IMR-90 (cell line): ENCODE results near the gene BPIFB2. TPM values are rescaled to one million over a fixed set of nuclear protein-coding genes. Genes with fewer than 3 reads are reported as not detected.

Source experiments
- ATAC-seq: fragments of 200-7000 bp; cut with Tn5 transposase; 2 replicates; pipeline ENCODE4 v1.9.1; 2020; ENCODE audit warnings: low read depth, mild to moderate bottlenecking, moderate library complexity
- BruUV-seq: library from RNA; stranded (reverse); fragments of 400-500 nt; replicated peaks from 2 replicates; lab custom pipeline; 2021; lab: Mats Ljungman, UMichigan
- CTCF ChIA-PET: fragments of 300-600 bp; formaldehyde crosslinking; extraction: SDS; loops from one replicate; lab custom pipeline; 2021; ENCODE audit warnings: antibody characterized with exemption; lab: Yijun Ruan, JAX
- POLR2A ChIA-PET: fragments of 300-600 bp; sonication (Branson Sonifier 250); formaldehyde crosslinking; loops from one replicate; lab custom pipeline; 2022; ENCODE audit warnings: antibody characterized with exemption; ENCODE audit not compliant: unreplicated experiment; lab: Charles Lee
- DNase-seq: peaks from one replicate; pipeline ENCODE4 v3.0.0; 2013
- H2AFZ ChIP-seq: replicated peaks from 2 replicates; pipeline ENCODE3; 2013; ENCODE audit warnings: low read length, mild to moderate bottlenecking; ENCODE audit not compliant: poor library complexity
- H2AK5ac ChIP-seq: 2 replicates; pipeline ENCODE4 v1.6.1; 2013; ENCODE audit warnings: low read depth, low read length, inconsistent platforms
- H2AK9ac ChIP-seq: replicated peaks from 2 replicates; pipeline ENCODE3; 2013; ENCODE audit warnings: mild to moderate bottlenecking, low read depth, low read length, moderate library complexity; ENCODE audit not compliant: poor library complexity
- H2BK120ac ChIP-seq: 2 replicates; pipeline ENCODE4 v1.6.1; 2013; ENCODE audit warnings: low read depth, low read length, inconsistent platforms
- H2BK15ac ChIP-seq: 3 replicates; pipeline ENCODE4 v1.6.1; 2013; ENCODE audit warnings: low read depth, low read length, inconsistent platforms
- H2BK20ac ChIP-seq: 2 replicates; pipeline ENCODE4 v1.6.1; 2013; ENCODE audit warnings: low read depth, mild to moderate bottlenecking, inconsistent platforms, low read length, moderate library complexity
- H2BK5ac ChIP-seq: 2 replicates; pipeline ENCODE4 v1.6.1; 2013; ENCODE audit warnings: mild to moderate bottlenecking, low read depth, low read length, inconsistent platforms; ENCODE audit not compliant: poor library complexity, severe bottlenecking
- H3K14ac ChIP-seq: replicated peaks from 2 replicates; pipeline ENCODE4 v1.6.1; 2013; ENCODE audit warnings: low read depth, low read length, inconsistent platforms
- H3K18ac ChIP-seq: 2 replicates; pipeline ENCODE4 v1.6.1; 2013; ENCODE audit warnings: low read depth, low read length, control low read depth
- H3K23ac ChIP-seq: 2 replicates; pipeline ENCODE4 v1.6.1; 2013; ENCODE audit warnings: low read depth, low read length, inconsistent platforms
- H3K27ac ChIP-seq: 2 replicates; pipeline ENCODE4 v1.5.1; 2013; ENCODE audit warnings: mild to moderate bottlenecking, control low read depth, low read length; ENCODE audit not compliant: insufficient read depth
- H3K27me3 ChIP-seq: 2 replicates; pipeline ENCODE4 v1.6.1; 2013; ENCODE audit warnings: low read length; ENCODE audit not compliant: control insufficient read depth, insufficient read depth
- H3K36me3 ChIP-seq: 2 replicates; pipeline ENCODE4 v1.6.1; 2013; ENCODE audit warnings: low read length, mixed read lengths; ENCODE audit not compliant: control insufficient read depth, insufficient read depth
- H3K4ac ChIP-seq: 2 replicates; pipeline ENCODE4 v1.6.1; 2013; ENCODE audit warnings: low read depth, low read length, inconsistent platforms
- H3K4me1 ChIP-seq: 2 replicates; pipeline ENCODE4 v1.6.1; 2013; ENCODE audit warnings: low read length, mixed read lengths; ENCODE audit not compliant: control insufficient read depth, insufficient read depth
- H3K4me2 ChIP-seq: 2 replicates; pipeline ENCODE4 v1.6.1; 2013; ENCODE audit warnings: low read depth, mild to moderate bottlenecking, control low read depth, low read length, moderate library complexity
- H3K4me3 ChIP-seq: 2 replicates; pipeline ENCODE4 v1.5.1; 2013; ENCODE audit warnings: low read depth, mild to moderate bottlenecking, control low read depth, low read length, moderate library complexity; ENCODE audit not compliant: insufficient read depth
- H3K56ac ChIP-seq: 2 replicates; pipeline ENCODE4 v1.6.1; 2013; ENCODE audit warnings: low read length, inconsistent platforms; ENCODE audit not compliant: insufficient read depth; ENCODE audit errors: extremely low read depth
- H3K79me1 ChIP-seq, 2 experiments: 2 replicates each; pipeline ENCODE4 v1.6.1; 2013; ENCODE audit warnings: low read length in 2 of 2, inconsistent platforms in 1 of 2, low read depth in 1 of 2
- H3K9ac ChIP-seq: 2 replicates; pipeline ENCODE4 v1.6.1; 2013; ENCODE audit warnings: low read depth, low read length, control low read depth
- H3K9me1 ChIP-seq: 2 replicates; pipeline ENCODE4 v1.6.1; 2013; ENCODE audit warnings: low read length, inconsistent platforms; ENCODE audit not compliant: insufficient read depth
- H3K9me3 ChIP-seq: 2 replicates; pipeline ENCODE4 v1.6.1; 2013; ENCODE audit warnings: low read length; ENCODE audit not compliant: control insufficient read depth, insufficient read depth
- H4K20me1 ChIP-seq: 2 replicates; pipeline ENCODE4 v1.6.1; 2013; ENCODE audit warnings: low read length, inconsistent platforms; ENCODE audit not compliant: insufficient read depth
- H4K5ac ChIP-seq: 2 replicates; pipeline ENCODE4 v1.6.1; 2013; ENCODE audit warnings: mild to moderate bottlenecking, low read depth, low read length, control low read depth
- H4K8ac ChIP-seq, 2 experiments: 2 replicates each; pipeline ENCODE4 v1.6.1; 2013; ENCODE audit warnings: low read depth in 2 of 2, low read length in 2 of 2, control low read depth in 1 of 2, inconsistent platforms in 1 of 2
- H4K91ac ChIP-seq: 2 replicates; pipeline ENCODE4 v1.6.1; 2013; ENCODE audit warnings: low read depth, low read length, inconsistent platforms; ENCODE audit not compliant: insufficient read depth
- CEBPB ChIP-seq: IDR thresholded peaks from 2 replicates; pipeline ENCODE4 v1.6.1; 2012; ENCODE audit warnings: low read depth, low read length, improper control_type of control experiment
- ELK1 ChIP-seq: fragments of 150-350 bp; IDR thresholded peaks from 2 replicates; pipeline ENCODE4 v1.6.1; 2016; ENCODE audit warnings: low read depth, mild to moderate bottlenecking, low read length, moderate library complexity, borderline replicate concordance
- FOS ChIP-seq: fragments of 150-350 bp; IDR thresholded peaks from 2 replicates; pipeline ENCODE4 v1.6.1; 2016; ENCODE audit warnings: low read depth, low read length
- MAZ ChIP-seq: IDR thresholded peaks from 2 replicates; pipeline ENCODE4 v1.6.1; 2012; ENCODE audit warnings: low read depth, mild to moderate bottlenecking, low read length, improper control_type of control experiment, moderate library complexity, borderline replicate concordance
- NFE2L2 ChIP-seq: fragments of 150-350 bp; IDR thresholded peaks from 2 replicates; pipeline ENCODE4 v1.6.1; 2016; ENCODE audit warnings: low read depth, mild to moderate bottlenecking, low read length
- POLR2A ChIP-seq: IDR thresholded peaks from 2 replicates; pipeline ENCODE4 v1.6.1; 2012; ENCODE audit warnings: mild to moderate bottlenecking, low read depth, low read length
- RAD21 ChIP-seq: IDR thresholded peaks from 2 replicates; pipeline ENCODE4 v1.6.1; 2012; ENCODE audit warnings: low read length, improper control_type of control experiment
- SMC3 ChIP-seq: fragments of 150-350 bp; IDR thresholded peaks from 2 replicates; pipeline ENCODE4 v1.6.1; 2016; ENCODE audit warnings: low read depth, mild to moderate bottlenecking, antibody characterized with exemption, low read length, moderate library complexity
- WGBS, 2 experiments: methylation state at CpG; one replicate each; pipeline versions ENCODE4 v1.1.5 to v1.1.7; 2013; ENCODE audit warnings: missing lambda C conversion rate in 2 of 2; ENCODE audit not compliant: insufficient read length in 1 of 2; ENCODE audit errors: extremely low coverage in 2 of 2; 5-methylcytosine and 5-hydroxymethylcytosine counted together
- dilution Hi-C: fragments of 300-500 bp; cut with HindIII; formaldehyde crosslinking; loops from one replicate; pipeline ENCODE4 v1.14.3; 2018; ENCODE audit warnings: low sequenced_read_pairs; ENCODE audit not compliant: unreplicated experiment
- in situ Hi-C: fragments of 300-500 bp; cut with MboI; formaldehyde crosslinking; loops from 3 replicates; pipeline ENCODE4 v1.14.3; 2019; ENCODE audit warnings: low sequenced_read_pairs, inconsistent platforms, mixed read lengths
- intact Hi-C: fragments of 100-400 bp; cut with micrococcal nuclease; formaldehyde crosslinking; loops from 2 replicates; pipeline ENCODE4 v1.10.0; 2022
- polyA plus RNA-seq, 3 experiments: library from polyadenylated mRNA; depleted of rRNA; stranded (reverse); fragments of >200 nt; gene quantifications; 2 replicates each; pipeline ENCODE4 v1.2.3, GENCODE V29; 2012; ENCODE audit warnings: low replicate concordance in 1 of 3
- total RNA-seq: library from RNA; depleted of rRNA; stranded (reverse); fragments of >200 nt; gene quantifications from 2 replicates; pipeline ENCODE4 v1.2.3, GENCODE V29; 2012

BPIFB2 gene
- total and polyA plus RNA-seq, 2 of the 4 experiments (the other 2 are of a cell fraction): not detected

GRCh38 chr20:32970115-32970972, 37.2 kb upstream of the BPIFB2 start:
- intact Hi-C loops: no loop called here
- Histone ChIP-seq H2AK9ac (no peak overlapping the region), H3K4me2 (no peak overlapping the region), H3K36me3 (no peaks in the 10 kb centered on the region), H3K9ac (no peak overlapping the region), H3K9me1 (no peaks in the 10 kb centered on the region), H2BK20ac (no peak overlapping the region), H2BK15ac (no peak overlapping the region), H2AFZ (no peak overlapping the region), H4K91ac (no peak overlapping the region), H3K79me1 (no peaks in the 10 kb centered on the region), H3K27ac (no peak overlapping the region), H3K18ac (no peak overlapping the region), H4K5ac (no peak overlapping the region), H3K27me3 (peaks cover 18% of the 10 kb centered on the region), H2BK120ac (no peak overlapping the region), H4K20me1 (no peaks in the 10 kb centered on the region), H3K14ac (no peak overlapping the region), H3K9me3 (no peaks in the 10 kb centered on the region), H3K4me3 (no peak overlapping the region), H3K23ac (no peak overlapping the region), H2AK5ac (no peak overlapping the region), H3K56ac (no peak overlapping the region), H4K8ac (no peak overlapping the region), H3K4ac (no peak overlapping the region), H3K4me1 (no peaks in the 10 kb centered on the region), H2BK5ac (no peak overlapping the region)
- TF ChIP-seq SMC3: no peak
- no peak for TF ChIP-seq ELK1
- TF ChIP-seq RAD21: no peak
- no peak for TF ChIP-seq CEBPB
- TF ChIP-seq FOS: no peak
- no peak for TF ChIP-seq NFE2L2
- no peak for TF ChIP-seq POLR2A
- TF ChIP-seq MAZ: no peak
- dilution Hi-C loops: no loop called here
- ChIA-PET POLR2A (no interaction called here), CTCF (no interaction called here)
- DNase-seq: no peak
- BruUV-seq: no TSS peak
- no peak for ATAC-seq
- WGBS, 2 experiments: 60% methylated on average over 8 of the region's 15 CpGs; no CpG with 5 or more reads in 1 of the 2 experiments
- in situ Hi-C loops: no loop called here
